ENCODE results near the gene MCL1.

DNA sequence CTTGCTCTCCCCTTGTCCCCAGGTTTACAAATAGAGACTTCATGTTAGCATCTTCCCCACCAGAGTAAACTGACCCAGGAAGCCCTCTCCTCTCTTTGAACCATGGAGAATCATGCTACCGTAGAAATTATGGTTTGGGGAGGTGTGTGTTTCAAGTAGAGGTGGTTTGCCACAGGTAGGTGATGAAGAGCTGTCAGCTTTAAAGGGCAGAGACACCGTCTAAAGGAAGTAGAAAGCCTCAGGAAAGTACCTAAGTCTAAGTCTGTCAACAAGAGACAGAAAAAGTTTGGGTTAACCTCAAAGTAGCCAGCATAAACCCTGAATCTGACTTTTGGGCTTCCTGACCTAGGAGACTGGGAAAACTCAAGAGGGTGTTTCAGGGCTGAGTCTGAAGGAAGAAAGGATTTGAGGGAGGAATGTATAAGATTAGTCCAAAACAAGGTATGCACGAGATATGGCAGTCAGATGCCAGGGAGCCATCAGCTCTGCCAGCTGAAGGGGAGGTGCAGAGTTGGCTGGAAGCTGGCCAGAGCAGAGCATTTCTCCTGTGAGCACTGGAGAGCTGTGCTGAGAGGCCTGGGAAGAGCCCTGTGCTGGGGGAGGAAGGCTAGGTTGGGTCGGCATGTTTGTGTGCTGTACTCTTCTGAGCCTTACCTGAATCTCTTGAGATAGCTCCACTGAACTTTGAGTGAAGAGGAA, 15.9 kb downstream of the MCL1 start:
- TF ChIP-seq, protein P1, sequence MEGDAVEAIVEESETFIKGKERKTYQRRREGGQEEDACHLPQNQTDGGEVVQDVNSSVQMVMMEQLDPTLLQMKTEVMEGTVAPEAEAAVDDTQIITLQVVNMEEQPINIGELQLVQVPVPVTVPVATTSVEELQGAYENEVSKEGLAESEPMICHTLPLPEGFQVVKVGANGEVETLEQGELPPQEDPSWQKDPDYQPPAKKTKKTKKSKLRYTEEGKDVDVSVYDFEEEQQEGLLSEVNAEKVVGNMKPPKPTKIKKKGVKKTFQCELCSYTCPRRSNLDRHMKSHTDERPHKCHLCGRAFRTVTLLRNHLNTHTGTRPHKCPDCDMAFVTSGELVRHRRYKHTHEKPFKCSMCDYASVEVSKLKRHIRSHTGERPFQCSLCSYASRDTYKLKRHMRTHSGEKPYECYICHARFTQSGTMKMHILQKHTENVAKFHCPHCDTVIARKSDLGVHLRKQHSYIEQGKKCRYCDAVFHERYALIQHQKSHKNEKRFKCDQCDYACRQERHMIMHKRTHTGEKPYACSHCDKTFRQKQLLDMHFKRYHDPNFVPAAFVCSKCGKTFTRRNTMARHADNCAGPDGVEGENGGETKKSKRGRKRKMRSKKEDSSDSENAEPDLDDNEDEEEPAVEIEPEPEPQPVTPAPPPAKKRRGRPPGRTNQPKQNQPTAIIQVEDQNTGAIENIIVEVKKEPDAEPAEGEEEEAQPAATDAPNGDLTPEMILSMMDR (IDR thresholded peaks at IDR 0.05; ENCODE audit: low read length) = 0 out of 2 replicates have a peak, but pooled peaks have one; percentile 6
- no peak for TF ChIP-seq EZH2 (IDR thresholded peaks at IDR 0.05; ENCODE audit: borderline replicate concordance, low read length)
